HG02970 (cell line): ENCODE results near the gene ACOT11.
"Not testable (repeated sequence)": the region's sequence is repeated elsewhere in the genome, so short reads cannot be mapped to it uniquely, and the experiment has no call there.

ENCODE experiments used
- ATAC-seq: cut with Tn5 transposase; IDR thresholded peaks from one replicate; pipeline ENCODE4 v1.9.1; 2021; ENCODE audit warnings: mild to moderate bottlenecking, moderate library complexity, moderate number of reproducible peaks; ENCODE audit not compliant: unreplicated experiment, low FRiP score

ACOT11 gene

DNA sequence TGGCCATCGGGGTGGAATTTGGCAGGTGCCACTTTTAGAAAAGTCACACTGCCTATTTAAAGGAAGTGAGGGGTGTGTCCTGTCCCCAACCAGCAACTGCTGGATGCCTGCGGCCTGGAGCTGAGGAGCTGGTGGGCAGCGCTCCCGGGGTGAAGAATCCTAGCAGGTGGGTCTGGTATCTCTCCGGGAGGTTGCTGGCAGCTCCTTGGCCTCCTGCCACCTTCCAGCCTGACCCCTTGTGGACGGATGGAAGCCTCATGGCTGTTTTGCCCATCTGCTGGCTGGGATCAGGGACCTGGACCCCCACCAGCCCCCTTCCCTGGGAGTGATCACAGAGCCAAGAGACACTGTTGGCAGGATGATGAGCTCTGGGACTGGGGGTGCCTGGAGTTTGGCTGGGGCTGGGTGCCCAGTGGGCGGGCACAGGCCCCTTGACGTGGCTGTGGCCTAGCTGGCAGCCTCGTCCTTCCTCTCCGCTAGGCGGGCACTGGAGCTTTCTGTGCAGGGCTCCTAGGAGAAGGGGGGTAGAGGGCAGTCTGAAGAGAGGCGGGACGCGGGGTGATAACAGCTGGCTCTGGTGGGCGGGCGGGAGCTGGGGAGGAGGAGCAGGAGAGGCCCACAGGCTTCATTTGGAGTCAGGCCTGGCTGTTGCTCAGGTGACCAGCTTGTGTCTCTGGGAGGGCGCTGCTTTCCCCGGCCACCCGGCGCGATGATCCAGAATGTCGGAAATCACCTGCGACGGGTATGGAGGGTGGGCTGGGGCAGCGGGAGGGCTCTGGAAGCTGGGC, at the start of gene ACOT11:
Gene ACOT11, plus strand, starts transcription at position 628 of the 788 bp plus-strand sequence. Its CDS starts 82 bp downstream, at position 710.
- no peak for ATAC-seq

DNA sequence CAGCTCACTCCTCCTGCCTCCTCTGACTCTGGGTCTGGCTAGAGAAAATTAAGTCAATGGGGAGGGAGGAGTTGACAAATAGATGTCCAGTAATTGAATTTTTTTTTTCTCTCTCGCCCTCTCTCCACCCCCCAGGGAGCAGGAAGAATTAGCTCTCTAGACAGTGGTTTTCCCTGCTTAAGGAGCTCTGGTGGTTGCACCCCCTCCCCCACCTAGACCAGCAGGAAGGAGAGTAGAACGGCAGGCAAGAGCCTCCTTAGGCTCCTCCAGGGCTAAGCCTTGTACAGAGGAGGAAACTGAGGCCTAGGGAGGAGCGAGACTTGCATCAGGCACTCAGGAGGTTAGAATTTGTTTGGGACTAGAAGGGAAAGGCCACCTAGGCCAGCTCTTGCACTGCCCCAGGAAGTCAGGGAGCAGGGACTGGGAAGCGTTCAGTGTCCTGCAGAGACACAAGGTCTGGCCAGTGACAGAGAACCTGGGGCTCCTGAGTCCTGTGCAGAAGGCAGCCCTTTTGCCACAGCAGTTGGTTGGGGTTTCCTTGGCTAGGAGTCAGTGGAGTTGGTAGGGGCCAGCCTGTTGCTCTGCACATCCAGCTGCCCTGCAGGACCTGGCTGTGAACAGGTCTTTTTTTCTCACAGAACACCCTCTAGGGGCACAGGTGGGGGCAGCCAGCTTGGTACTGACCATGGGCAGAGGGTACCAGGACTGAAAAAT, 49.5 kb upstream of the ACOT11 start:
- ATAC-seq, result no peak

DNA sequence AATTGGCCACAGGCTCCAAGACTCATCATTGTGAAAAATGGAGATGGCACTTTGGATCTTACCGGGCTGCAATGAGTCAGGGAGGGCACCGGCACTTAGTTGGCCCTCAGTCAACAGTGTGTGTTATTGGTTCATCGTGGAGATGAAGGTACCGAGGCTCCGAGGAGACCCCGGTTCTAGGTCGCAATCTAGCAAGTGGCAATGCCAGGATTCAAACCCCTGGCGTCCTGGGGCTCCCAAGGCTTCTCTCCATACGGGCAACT, 49.0 kb upstream of the ACOT11 start:
- no peak for ATAC-seq

DNA sequence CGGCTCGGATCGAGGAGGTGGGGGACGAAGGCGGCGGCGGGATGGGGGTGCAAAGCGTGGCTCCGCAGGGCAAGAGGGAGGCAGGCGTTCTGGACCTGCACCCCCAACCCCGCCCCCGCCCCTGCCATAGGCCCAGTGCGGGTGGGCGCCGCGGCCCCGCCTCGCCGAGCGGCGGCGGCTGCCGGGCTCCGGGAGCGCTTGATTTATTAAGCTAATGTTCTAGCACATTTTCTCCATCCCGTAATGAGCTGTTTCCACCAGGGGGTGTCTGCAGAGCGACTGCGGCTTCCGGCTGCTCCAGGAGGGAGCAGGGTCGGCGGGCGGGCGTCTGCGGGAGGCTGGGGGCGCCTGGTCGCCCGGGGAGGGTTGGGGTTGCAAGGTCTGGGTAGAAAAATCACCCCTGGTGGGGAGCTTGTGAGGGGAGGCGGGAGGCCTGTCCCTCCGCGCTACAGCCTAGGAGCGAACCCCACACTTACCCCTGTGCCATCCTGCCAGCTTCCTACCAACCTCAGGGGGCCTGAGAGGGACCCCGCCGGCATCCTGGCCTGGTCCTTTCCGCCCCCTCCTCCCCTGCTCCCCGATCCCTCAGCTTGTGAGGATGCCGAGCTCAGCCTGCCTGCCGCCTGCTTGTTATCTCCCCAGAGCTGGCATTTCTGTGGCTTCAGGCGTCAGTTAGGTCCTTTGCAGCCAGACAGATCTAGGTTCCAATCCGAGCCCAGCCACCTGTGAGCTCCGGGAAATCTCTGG, 48.5 kb upstream of the ACOT11 start:
- ATAC-seq, result no peak

DNA sequence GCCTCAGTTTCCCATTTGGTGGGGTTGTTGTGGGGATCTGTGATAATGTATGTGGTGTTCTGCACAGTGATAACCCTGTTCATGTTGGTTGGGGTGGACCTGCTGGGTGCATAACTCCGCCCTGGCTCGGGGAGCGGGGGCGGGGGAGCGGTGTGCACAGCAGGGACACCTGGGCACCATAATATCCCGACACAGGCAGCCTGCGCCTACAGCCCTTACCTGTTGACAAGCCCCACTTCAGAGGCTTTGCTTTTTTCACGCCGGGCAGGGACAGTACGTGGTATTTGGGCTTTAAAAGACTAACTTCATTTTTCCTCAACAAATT, 48.0 kb upstream of the ACOT11 start:
- ATAC-seq, result no peak

DNA sequence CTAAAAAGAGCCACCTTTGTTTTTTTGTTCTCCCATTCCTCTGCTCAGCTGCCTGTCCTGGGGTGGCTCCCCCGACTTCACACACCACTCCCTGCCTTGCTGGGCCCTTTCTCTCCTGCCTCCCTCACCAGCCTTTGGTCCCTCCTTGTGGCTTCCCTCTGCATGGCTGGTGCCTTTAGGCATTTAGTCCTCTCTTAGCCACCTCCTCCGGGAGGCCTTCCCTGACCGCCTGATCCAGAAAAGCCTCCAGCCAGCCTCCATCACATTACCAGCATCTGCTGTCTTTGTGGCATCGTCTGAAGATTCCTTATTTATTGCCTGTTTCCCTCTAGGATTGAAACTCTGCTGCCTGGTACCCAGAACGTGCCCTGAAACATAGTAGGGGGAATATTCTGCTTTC, 46.2 kb upstream of the ACOT11 start:
- no peak for ATAC-seq

DNA sequence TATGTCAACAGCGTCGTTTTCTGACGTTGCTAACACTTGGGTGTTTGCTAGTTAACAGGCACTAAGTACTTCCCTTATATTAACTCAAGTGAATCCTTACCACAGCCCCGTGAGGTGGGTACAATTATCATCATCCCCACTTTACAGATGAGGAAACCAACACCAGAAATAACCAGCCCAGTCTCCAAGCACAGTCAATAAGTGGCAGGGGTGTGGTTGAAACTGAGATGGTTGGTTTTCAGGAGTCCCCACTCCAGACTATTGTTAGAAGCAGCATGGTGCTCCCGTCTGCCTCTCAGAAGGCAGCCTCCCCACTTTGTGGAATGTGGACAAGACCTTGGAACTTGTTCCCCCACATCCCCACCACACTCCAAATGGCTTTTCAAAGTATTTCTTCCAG, 45.7 kb upstream of the ACOT11 start:
- ATAC-seq, result no peak

DNA sequence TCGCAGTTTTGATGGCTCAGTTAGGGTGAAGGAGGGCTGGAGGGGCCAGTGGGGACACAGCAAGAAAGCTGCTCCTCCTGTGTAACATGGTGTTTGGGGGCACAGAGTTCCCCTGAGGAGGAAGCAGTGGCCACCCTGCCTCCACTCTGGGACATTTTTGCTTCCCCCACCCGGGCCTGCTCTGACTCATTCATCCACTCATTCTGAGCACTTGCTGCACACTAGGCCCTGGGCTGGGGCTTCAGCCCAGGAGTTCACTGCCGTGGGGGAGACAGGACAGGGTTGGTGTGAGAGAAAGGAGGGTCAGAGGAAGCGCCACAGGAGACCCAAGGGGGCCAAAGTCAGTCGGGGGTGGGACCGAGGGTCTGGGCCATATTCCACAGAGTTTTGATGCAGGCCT, 41.4 kb upstream of the ACOT11 start:
- ATAC-seq, result no peak

DNA sequence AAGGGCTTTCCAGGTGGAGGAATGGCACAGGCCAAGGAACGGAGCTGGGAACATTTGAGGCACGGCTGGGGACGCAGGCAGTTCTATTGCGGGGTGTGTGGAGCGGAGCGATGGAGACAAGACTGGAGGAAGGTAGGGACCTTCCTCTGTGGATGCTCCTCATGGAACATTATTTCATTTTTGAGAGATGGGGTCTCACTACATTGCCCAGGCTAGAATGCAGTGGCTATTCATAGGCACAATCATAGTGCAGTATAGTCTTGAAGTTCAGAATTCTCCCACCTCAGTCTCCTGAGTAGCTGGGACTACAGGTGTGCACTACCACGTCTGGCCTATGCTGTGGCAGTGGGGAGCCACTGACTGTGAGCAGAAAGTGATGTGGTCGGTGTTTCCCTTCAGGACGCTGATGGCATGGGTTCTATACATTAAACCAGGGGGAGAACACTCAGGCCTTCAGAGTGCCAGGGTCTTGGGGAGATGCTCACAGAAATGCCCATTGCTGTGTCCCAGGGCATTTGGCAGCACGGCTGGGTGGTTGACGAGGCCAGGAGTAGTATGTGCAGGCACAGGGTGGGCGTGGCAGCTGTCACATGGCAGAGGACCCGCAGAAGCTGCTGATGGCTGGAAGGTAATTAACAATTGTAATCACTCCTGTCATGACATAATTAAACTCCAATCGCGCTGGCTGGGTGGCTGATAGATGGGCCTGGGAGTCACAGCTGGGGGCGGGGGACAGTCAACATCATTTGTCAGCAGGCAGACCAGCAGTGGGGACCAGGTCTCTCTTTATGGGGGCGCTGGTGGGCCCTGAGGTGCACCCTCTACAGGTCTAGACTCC, 40.8 kb upstream of the ACOT11 start:
- no peak for ATAC-seq

DNA sequence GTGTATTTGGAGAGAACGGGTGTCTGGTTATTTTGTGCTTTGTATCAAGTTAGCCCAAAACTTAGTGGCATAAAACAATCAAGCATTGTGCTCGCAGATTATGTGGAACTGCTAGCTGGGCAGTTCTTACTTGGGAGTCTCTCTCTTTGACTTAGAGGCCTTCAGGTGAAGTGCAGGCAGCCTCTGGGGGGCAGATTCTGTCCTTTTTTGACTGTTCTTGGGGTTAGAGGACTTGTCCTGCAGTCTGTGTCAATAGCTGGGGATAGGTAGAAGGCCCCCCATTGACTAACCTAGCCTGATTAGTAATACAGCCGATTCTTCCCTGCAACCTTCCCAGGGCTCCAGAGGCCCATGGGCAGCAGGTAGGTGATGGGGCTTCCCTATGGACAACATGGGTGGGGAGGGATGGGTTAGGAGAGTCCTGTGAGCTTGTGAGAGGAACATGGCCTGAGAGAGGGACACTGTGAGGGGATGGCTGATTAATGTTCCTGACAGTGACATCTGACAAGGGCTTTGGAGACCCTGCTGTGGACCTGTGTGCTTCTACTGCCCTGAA, 37.2 kb upstream of the ACOT11 start:
- no peak for ATAC-seq

DNA sequence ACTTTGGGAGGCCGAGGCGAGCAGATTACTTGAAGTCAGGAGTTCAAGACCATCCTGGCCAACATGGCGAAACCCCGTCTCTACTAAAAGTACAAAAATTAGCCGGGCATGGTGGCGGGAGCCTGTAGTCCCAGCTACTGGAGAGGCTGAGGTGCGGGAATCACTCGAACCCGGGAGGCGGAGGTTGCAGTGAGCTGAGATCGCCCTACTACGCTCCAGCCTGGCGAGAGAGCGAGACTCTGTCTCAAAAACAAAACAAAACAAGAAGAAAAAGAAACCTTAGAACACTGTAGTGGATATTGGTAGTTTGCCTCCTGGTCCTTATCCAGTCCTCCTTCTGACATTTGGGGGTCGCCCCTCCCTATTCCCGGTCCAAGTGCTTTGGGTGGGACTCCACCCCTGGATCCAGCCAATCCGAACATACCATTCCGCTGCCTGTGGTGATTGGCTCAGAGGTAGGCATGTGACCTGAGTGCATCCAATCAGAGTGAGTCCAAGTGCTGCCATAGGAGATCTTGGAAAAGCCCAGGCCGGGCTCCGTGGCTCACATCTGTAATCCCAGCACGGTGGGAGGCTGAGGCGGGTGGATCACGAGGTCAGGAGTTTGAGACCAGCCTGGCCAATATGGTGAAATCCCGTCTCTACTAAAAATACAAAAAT, 34.0 kb upstream of the ACOT11 start:
- not testable (repeated sequence) for ATAC-seq

DNA sequence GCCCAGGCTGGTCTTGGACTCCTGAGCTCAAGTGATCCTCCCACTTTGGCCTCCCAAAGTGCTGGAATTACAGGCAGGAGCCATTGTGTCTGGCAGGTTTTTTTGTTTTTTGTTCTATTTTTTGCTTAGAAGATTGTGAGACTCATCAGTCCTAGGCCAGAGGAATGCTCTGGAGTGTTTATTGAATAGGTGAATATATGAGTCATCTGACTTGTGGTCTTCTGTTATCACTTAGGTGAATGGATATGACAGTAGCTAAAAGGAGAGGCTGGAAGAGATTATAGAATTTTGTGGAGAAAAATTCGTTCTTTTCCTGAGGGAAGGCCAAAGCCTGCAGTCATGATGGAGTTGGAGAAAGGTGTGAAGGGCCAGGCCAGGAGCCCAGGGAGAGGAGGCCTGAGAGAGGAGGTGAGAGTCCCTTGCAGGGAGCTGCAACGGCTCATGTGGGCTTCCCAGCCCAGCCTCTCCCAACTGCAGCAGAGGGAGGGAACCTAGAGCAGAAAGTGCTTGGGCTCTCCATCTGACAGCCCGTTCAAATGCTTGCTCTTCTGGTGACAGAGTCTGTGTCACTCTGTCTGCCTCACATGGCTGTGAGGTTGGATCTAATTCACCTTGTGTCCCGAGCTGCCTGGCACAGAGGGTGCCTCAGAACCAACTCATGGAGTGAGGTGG, 31.6 kb upstream of the ACOT11 start:
- ATAC-seq, result no peak

DNA sequence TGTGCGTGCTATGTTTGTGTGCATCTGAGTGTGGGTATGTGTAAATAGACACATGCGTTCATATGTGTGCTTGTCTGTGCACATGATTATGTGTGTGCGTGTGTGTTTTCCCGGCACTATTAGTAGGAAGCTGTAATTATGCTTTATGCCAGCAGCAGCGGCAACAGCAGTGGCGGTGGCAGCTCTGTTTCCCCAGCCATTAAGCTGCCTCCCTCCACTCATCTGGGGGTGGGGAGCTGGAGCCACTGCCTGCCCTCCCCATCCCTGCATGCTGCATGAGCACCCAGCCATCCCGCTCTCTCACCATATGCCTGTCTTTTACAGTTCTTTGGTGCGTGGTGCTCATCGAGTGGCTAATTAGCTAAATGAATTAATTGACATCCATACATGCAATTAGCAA, 30.5 kb upstream of the ACOT11 start:
- ATAC-seq, result no peak

DNA sequence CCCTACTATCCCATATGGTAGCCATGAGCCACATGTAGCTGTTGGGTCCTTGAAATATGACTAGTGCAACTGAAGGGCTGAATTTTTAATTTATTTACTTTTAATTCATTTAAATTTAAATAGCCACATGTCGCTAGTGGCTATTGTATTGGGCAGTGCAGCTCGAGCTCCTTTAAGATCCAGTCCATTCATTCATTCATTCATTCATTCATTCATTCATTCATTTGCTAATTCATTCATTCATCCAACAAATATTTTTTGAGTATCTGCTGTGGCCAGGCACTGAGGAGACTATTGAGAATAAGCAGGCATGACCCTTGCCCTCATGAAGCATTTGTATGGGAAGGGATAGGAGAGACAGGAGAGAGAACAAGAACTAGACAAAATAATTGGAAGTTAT, 29.5 kb upstream of the ACOT11 start:
- ATAC-seq, result no peak

DNA sequence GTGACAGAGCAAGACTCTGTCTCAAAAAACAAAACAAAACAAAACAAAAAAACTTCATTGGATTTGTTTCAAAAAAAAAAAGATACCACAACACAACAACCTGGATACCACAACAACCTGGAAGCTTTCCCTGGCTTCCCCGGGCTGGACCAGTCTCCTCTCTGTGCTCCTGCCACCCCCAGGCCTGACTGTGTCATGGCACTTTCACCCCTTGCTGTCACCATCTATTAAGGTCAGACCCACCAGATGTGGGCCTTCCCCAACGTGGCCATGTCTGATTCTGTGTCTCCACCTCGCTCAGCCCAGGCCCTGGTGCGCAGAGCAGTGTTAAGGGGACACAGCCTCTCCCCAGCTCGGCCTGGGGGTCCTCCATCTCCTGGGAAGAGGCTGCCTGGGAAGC, 28.3 kb upstream of the ACOT11 start:
- no peak for ATAC-seq

DNA sequence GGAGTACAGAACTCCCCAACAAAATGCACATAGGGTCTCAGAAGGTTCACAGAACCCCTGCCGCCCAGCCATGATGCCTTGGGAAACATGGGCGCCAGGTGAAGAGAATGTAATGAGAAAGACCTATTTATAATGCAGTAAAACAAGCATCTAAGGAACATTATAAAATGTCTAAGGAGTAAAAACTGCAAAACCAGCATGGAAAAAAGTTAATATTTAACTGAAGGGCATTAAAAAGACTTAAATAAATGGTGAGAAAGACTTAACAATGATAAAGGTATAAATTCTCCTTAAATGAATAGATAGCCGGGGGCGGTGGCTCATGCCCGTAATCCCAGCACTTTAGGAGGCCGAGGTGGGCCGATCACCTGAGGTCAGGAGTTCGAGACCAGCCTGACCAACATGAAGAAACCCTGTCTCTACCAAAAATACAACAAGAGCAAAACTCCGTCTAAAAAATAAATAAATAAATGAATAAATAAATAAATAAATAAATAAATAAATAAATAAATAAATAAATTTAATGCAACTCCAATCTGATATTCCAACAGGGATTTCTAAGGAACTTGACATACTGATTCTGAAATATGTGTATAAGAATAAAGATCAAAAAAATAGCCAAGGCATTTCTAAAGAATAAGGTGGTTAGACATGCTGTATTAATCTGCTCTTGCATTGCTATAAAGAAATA, 27.3 kb upstream of the ACOT11 start:
- ATAC-seq, result no peak

DNA sequence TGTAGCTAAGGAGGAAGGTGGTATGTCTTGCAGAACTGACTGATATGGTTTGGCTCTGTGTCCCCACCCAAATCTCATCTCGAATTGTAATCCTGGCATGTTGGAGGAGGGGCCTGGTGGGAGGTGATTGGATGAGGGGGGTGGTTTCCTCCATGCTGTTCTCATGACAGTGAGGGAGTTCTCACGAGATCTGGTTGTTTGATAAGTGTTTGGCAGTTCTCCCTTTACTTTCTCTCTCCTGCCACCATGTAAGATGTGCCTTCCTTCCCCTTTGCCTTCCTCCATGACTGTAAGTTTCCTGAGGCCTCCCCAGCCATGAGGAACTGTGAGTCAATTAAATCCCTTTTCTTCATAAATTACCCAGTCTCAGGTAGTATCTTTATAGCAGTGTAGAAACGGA, 21.5 kb upstream of the ACOT11 start:
- not testable (repeated sequence) for ATAC-seq

DNA sequence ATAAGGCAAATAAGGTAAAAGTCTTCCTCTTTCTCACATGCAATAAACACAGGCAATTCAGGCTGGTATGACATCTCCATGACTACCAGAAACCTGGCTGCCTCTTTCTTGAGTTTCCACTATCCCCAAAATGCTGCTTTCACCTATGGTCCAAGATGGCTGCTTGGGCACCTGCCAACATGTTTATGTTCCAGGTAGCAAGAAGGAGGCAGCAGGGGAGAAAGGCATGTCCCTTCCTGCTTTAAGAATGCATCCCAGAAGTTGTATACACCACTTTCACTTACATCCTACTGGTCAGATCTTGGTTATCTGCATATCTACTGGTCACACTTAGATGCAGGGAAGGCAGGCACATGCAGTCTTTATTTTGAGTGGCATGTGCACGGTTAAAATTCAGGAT, 19.4 kb upstream of the ACOT11 start:
- ATAC-seq, result no peak

DNA sequence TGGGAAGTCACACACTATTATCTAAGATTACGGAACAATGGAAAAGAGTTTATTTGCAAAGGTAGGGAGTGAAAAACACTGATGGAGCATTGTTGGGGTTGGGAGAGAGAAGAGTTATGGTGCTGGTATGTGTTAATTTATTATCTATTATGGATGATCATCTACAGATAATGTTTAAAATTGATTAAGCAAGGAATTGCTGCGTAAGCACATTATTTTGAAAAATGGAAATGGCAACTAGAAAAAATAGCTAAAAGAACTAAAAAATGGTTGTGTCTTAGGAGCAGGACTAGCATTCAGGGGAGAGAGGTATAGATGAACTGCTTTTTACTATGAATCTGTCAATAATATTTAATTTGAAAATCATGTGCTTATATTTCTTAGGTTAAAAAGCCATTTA, 16.0 kb upstream of the ACOT11 start:
- no peak for ATAC-seq
